Activated CD4-positive, alpha-beta T cell treated with anti-CD3 and anti-CD28 coated beads, Interleukin-10, Interleukin-2, amounts not matched to agents 100 ng/mL and 50 ng/mL, durations not matched to agents 16 hours and 8 hours (primary cell): ENCODE data around the gene GSE1.

Source experiments
- DNase-seq: peaks from one replicate; pipeline ENCODE4 v3.0.0-alpha.2; 2020

The GSE1 gene

GRCh38 chr16:85683363-85683762 lies 70.2 kb downstream of the GSE1 start:
- DNase-seq = no peak

- no peak for DNase-seq
Measured at GRCh38 chr16:85685251-85685650, 72.1 kb downstream of the GSE1 start.

- peak; percentile 51 for DNase-seq
Measured at GRCh38 chr16:85686912-85687591, 73.9 kb downstream of the GSE1 start.

DNA sequence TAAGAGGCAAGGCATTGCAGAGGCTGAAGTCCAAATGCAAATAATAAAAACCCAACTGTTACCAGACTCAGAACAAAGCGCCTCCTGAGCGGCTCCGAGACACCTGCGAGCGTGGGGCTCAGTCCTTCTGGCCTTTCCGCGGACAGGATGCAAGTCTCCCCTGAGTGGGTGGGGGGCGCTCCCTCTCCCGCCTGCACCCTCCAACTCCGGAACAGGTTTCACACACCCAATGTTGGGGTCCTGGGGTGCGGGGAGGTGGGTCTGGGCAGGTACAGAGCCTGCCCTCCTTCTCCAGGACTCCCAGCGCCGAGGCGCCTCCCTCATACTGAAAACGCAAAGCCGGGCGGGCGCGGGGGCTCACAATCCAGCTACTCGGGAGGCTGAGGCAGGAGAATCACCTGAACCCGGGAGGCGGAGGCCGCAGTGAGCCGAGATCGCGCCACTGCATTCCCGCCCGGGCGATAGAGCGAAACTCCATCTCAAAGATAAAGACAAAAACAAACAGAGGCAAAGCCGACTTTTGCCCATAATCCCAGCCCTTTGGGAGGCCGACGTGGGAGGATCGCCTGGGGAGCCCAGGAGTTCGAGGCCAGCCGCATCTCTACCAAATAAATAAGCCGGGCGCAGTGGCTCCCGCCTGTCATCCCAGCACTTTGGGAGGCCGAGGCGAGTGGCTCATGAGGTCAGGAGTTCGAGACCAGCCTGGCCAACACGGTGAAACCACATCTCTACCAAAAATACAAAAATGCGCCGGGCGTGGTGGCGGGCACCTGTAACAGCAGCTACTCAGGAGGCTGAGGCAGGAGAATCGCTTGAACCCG lies 74.7 kb downstream of the GSE1 start:
- peak; percentile 30 for DNase-seq

DNA sequence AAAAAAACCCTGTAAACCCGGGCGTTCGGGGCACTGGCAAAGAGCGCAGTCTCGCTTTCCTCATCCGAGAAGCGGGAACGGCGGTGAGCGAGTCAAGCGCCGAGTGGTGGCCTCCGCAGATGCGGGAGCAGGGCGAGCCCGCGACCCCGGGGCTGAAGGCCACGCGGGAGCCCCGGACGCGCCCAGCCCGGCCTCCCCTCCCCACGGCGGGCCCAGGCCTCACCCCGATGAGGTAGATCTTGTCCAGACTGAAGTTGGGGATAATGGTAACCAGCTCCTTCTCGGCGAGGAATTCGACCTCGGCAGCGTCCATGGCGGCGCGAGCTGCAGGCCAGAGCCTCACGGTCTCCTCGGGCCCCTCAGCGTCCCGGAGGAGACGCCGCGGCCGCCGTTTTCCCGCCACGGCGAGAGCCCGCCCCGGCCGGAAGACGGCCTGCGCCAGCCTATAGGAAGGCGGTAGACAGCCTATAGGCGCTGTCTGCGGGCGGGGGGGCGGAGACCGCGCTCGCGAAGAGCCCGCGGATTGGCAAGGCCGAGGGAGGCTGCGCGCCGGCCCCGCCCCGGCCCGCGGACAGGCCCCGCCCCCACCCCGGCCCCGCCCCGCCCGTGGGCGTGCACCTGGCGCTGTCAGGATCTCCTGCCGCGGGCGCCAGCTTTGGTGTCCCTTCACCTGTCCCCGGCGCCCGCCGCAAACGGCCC lies 75.6 kb downstream of the GSE1 start, which contains the start of gene GINS2:
TSS of gene GINS2 (minus strand) at position 369 of the 699 bp plus-strand sequence. CDS start at position 313, 56 bp downstream.
- peak; percentile 97 for DNase-seq

DNA sequence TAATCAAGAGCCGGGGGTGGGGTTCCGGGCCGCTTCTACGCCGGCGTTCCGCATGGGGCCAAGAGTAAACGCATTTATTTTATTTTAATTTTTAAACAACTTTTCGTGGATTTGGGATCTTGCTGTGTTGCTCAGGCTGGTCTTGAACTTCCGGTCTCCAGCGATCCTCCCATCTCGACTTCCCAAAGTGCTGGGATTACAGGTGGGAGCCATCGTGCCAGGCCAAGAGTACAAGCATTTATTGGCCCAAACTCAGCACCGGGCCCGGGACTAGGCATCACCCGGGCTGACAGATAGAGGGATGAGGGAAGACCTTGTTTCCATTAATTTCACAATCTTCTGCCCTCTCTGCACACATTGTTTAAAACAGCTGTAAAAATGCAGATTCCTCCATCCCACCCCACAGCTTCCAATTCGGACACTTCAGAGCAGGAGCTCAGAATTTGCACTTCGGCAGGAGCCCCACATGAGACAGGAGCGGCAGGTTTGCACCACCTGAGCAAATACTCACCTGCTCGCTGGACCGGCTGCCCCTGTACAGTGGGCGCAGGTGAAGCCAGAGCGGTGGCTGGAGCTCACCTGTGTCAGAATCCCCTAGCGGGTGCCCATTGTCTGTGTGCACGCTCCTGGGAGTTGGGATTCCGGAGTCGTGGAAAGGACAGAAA lies 76.3 kb downstream of the GSE1 start:
- no peak for DNase-seq

DNA sequence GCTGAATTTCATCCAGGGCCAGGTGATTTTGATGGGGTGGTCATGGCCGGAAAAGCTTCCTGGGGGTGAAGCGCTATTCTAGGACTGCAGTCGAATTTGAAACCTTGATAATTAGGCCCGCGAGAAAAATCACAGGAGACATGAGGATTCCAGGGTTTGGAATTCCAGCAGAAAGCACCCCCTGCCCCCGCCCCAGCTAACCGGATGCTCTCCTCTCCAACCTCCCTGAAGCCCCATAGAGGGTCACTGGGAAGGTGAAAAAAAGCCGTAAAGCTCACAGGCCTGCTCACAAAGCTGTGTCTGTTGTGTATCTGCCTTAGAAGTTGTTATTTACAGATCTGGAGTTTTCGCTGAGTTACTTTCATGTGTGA lies 76.8 kb downstream of the GSE1 start:
- no peak for DNase-seq

DNA sequence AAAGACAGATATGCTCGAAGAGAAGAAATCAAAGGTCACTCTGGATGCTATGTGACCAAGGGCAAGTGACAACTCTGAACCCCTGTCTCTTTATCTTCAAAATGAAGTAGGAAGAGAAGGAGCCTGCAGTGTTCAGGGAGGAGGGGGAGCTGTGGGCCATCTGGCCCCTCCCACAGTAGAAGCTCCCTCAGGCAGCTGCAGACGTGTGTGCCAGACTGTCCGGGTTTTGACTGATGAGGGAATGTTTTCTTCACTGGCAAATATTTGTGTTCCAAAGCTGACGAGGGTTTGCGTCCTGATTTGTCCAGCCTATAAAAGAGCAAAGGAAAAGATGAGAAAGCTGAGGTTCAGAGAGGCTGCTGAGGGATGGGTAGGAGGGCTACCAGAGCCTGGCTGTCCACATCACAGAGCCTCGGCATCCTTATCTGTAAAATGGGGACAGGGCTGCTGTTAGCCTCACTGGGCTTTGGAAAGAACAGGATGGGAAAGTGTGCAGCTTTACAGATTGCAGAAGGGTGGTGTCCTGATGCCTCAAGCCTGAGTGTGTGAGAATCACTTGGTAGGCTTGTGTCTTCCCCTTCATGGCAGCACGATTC lies 77.4 kb downstream of the GSE1 start:
- no peak for DNase-seq

DNA sequence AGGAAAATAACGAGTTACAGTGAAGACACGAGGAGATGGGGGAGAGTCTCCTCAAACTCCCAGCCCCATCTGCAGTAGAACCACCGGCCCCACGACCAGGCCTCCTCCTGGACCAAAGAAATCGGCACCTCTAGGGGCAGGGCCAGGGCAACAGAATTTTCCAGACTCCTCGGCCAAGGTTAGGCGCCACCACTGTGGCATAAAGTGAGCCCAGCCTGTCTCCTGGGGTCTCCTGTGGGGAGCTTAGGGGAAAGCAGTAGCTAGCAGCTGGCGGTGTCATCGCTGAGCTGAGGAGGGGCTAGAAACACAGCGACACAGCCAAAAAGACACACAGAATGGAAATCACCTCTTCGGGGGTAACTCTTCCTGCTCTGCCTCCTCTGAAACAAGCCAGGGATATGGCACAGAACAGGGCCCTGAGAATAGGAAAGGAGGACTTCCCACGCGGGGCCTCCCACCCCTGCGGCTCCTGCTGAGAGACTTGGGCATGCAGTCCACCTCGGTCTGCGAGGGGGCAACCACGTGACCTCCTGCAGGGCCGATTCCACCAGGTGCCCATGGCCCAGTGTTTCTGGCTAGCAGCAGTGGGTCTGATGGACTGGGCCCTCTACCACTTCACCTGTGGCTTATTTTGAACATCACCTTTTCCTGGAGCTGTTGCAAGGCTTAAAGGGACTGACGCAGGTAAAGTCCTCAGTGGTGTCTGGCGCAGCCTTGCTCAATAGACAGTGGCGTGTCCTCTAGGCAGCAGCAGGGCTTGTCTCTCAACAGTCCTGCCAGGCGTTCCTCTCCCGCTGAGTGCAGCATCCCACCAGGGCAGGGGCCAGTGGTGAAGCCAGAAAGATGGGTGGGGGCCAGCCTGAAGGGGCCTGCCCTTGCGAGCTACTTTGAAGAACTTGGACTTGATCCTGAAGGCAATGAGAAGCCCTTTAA lies 82.3 kb downstream of the GSE1 start:
- DNase-seq = no peak

- DNase-seq = no peak
Measured at GRCh38 chr16:85696781-85697180, 83.7 kb downstream of the GSE1 start.

DNA sequence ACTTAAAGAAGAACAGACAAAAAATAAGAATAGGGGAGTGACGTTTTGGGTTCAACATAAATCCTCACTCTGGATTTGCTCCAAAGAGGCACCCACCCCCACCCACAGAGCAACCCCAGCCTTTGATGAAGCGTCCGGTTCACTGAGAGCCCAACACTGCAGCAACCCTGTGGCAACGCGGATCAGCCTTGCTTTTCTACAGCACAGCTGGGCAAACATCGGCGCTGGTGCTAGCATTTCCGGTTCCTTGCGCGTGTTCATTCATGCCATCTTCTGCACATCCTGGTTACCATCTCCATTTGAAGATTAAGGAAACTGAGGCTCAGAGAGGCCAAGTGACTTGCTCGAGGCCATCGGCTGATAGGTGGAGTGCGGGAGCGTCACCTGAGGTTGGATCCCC lies 84.3 kb downstream of the GSE1 start:
- no peak for DNase-seq

DNA sequence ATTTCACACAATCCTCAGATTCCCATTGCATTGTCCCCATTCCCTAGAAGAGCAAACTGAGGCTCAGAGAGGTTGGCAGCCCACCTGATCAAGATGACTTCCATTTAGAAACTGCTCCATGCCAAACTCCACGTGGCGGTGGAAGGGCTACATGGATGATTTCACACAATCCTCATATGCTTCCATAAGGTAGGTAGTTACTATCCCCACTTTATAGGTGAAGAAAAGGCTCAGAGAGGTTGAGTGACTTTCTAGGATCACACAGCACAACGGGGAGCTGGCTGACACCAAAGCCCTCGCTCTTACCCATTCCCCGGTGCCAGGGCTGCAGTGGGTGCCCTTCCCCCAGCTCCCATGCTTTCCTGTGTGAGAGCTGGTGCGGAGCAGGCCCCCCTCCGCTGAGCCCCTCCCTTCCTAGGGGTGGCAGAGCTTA lies 85.4 kb downstream of the GSE1 start:
- DNase-seq = no peak

GRCh38 chr16:85698935-85699558 lies 85.9 kb downstream of the GSE1 start:
- no peak for DNase-seq

- no peak for DNase-seq
Measured at GRCh38 chr16:85699628-85700027, 86.5 kb downstream of the GSE1 start.

- DNase-seq = no peak
Measured at GRCh38 chr16:85704011-85704410, 90.9 kb downstream of the GSE1 start.

GRCh38 chr16:85704900-85705846 lies 92.1 kb downstream of the GSE1 start:
- DNase-seq = no peak

DNA sequence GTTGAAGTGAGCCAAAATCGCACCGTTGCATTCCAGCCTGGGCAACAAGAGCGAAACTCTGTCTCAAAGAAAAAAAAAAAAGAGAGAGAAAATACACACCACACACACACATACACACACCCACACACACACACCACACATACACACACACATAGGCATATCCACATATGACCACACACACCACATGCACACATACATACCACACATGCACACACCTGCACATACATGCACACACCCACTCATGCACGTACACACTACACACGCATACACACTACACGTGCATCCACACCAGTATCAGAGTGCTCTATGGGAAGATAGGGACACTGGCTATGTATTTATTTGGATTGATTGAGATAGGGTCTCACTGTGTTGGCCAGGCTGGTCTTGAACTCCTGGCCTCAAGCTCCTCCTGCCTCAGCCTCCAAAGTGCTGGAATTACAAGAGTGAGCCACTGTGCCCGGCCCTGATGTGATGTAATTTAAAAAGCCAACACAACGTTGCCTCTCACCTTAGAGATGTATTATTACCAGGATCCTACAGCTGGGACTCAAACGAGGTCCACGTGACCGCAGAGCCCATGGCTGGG lies 93.4 kb downstream of the GSE1 start:
- no peak for DNase-seq

GRCh38 chr16:85707528-85708095 lies 94.5 kb downstream of the GSE1 start:
- DNase-seq = no peak

DNA sequence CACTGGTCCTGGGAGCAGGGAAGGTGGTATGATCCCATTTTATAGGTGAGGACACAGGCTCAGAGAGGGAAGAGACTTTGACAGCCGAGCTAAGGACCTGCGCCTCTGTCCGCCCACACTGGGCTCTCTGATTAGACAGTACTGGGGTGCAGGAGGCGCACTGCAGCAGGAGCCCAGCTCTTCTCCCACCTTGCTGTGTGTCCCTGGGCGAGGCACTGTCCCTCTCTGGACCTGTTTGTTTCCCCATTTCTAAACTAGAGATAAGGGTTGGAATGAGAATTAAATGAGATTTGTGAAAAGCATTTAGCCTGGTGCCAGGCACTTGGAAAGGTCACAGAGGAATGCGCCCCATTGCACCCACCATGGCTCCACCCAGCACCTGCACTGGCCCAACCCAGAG lies 95.2 kb downstream of the GSE1 start:
- no peak for DNase-seq
